RWPE1 (cell line): ENCODE results near the gene MRPL18.
"Not testable (repeated sequence)": the region's sequence is repeated elsewhere in the genome, so short reads cannot be mapped to it uniquely, and the experiment has no call there.

Source experiments
- CTCF ChIA-PET: fragments of 350-600 bp; sonication (Branson Sonifier 250); formaldehyde crosslinking; extraction: SDS; loops from one replicate; lab custom pipeline; 2021; lab: Yijun Ruan, JAX
- POLR2A ChIA-PET: fragments of 400-600 bp; formaldehyde crosslinking; extraction: SDS; loops from one replicate; lab custom pipeline; 2020; ENCODE audit warnings: antibody characterized with exemption; ENCODE audit not compliant: low non-redundant PET; lab: Yijun Ruan, JAX
- DNase-seq: peaks from one replicate; pipeline ENCODE4 v3.0.0; 2012; ENCODE audit warnings: low spot score
- H3K27ac ChIP-seq: fragments of 450-650 bp; 2 replicates; pipeline ENCODE4 v1.5.1; 2017
- TF ChIP-seq, protein P1 (sequence below): fragments of 450-650 bp; conservative IDR thresholded peaks from 2 replicates; pipeline ENCODE4 v1.5.1; 2017; ENCODE audit warnings: low read depth, mild to moderate bottlenecking

Gene MRPL18

DNA sequence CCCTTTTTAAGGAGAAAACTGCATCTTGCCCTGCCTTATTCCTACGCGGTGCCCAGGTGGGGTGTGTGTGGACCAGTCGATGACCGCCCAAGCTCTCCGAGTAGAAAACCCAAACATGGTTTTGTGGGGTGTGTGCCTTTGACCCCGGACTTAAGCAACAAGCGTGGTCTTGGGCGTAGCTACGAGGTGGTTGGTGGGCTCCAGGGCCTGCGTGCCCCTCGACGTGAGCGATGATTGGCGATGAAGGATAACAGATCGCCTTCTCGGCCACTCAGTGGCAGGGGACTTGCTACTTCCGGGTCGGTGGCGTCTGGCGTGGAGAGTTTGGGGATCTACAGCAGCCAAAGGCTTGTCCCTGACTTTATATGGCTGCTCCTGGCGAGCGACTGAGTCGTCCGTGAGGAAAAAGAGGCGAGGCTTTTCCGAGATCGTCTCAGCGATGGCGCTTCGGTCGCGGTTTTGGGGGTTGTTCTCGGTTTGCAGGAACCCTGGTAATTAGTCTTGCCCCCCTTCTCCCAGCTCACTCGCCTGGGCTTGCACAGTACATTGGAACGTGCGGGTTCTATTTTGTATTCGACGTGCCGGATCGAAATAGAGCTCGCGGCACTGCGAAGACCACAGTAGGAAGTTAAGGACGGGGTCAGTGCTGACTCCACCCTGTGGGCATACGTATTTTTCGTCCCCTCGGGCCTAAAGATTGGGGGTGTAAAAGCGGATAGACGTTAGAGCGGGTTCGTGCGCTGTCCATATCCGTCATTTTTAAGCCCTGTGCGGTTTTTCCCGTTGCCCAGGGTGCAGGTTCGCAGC lies at the start of gene MRPL18:
Gene MRPL18, plus strand, starts transcription at position 319 of the 807 bp plus-strand sequence. Its CDS starts 121 bp downstream, at position 440.
- TF ChIP-seq, protein P1, sequence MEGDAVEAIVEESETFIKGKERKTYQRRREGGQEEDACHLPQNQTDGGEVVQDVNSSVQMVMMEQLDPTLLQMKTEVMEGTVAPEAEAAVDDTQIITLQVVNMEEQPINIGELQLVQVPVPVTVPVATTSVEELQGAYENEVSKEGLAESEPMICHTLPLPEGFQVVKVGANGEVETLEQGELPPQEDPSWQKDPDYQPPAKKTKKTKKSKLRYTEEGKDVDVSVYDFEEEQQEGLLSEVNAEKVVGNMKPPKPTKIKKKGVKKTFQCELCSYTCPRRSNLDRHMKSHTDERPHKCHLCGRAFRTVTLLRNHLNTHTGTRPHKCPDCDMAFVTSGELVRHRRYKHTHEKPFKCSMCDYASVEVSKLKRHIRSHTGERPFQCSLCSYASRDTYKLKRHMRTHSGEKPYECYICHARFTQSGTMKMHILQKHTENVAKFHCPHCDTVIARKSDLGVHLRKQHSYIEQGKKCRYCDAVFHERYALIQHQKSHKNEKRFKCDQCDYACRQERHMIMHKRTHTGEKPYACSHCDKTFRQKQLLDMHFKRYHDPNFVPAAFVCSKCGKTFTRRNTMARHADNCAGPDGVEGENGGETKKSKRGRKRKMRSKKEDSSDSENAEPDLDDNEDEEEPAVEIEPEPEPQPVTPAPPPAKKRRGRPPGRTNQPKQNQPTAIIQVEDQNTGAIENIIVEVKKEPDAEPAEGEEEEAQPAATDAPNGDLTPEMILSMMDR: no peak
- CTCF ChIA-PET: no interaction called here
- DNase-seq: peak; percentile 97
- H3K27ac ChIP-seq: peak within 1 kb of the TSS; percentile 95
- POLR2A ChIA-PET: interaction anchor here (0.7 to 1.6 kb wide), 3 partner anchors 10 to 64 kb away, joined by 3 to 9 read pairs (median 8); partner anchors contain the start of genes PNLDC1 and WTAP

DNA sequence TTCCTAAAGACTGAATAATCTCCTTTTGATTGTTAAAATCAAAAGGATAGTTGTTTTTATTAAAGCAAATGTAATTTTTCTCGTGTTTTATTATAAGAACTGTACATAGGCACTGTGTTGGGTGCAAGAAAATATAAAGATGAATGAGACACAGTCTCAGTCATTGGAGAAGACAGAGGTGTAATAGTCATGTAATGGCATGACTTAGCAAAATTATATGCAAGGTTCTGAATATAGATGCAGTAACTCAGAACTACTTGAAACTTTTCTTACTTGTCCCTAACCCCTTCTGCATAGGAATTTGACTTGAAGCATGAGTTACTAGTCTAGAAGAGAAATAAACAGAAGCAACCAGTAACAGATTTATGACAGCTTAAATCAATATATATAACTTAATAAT lies 48.1 kb upstream of the MRPL18 start:
- ChIA-PET CTCF (no interaction called here), POLR2A (interaction anchor here (1.1 kb wide), 1 partner anchor 20 kb away, joined by 3 read pairs; the partner anchor contains the start of gene ACAT2)
- H3K27ac ChIP-seq: no peak overlapping the region
- no peak for DNase-seq
- TF ChIP-seq, protein P1: no peak

DNA sequence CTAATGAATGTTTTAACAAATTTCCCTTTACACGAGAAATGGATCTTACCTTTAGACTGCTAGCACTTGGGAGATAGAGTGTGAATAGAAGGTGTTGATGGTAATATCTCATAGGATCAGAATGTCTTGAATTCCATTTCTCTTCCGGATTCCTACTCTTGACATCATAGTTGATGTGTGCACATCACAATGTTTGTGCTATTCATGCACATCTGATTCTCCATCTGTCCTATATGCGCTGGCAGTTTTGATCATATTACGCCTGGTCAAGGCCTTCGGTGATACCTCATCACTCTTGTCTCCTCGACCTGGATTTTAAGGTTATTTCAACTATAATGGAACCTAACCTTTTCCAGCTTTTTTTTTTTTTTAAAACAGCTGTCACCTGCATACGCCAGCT lies 45.2 kb upstream of the MRPL18 start:
- ChIA-PET CTCF (no interaction called here), POLR2A (interaction anchor here (0.6 kb wide), 1 partner anchor 61 kb away, joined by 7 read pairs; no protein-coding TSS in a partner anchor)
- TF ChIP-seq, protein P1: no peak
- DNase-seq: no peak
- H3K27ac ChIP-seq: no peak overlapping the region

DNA sequence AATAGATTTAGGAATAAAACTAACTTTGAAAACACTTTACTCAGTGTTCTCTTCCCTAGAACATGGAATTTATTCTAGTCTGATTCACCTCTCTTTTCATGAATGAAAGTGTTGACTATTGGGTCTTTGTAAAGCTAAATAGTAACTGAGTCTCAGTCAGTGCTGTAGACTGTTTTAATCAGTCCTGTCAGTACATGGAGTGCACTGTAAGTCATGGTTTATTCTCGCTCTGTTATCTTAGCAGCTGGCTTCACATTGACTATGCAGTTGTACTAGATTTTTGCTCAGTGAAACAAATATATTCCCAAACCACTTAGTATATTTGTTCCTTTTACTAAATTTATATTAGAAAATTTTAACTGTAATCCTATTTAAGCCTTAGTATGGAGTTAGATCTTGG lies 43.5 kb upstream of the MRPL18 start:
- CTCF ChIA-PET: no interaction called here
- POLR2A ChIA-PET: no interaction called here
- H3K27ac ChIP-seq: no peak overlapping the region
- TF ChIP-seq, protein P1: no peak
- DNase-seq: no peak

DNA sequence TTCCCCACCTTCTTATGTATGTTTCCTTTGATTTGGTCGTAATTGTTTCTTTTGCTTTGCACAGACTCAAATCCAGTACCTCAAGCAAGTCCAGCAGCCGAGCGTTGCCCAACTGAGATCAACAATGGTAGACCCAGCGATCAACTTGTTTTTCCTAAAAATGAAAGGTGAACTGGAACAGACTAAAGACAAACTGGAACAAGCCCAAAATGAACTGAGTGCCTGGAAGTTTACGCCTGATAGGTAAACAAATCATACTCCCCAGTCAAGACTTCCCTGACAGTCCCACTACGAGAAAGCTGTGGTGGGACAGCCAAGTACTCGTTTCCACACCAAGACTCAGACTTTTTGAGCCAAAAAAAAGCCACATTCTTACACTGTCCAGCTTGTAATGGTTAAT lies 42.1 kb upstream of the MRPL18 start:
- POLR2A ChIA-PET, H3K27ac ChIP-seq: not testable (repeated sequence)
- CTCF ChIA-PET: interaction anchor here (0.6 kb wide), 1 partner anchor 128 kb away, joined by 5 read pairs; no protein-coding TSS in a partner anchor

DNA sequence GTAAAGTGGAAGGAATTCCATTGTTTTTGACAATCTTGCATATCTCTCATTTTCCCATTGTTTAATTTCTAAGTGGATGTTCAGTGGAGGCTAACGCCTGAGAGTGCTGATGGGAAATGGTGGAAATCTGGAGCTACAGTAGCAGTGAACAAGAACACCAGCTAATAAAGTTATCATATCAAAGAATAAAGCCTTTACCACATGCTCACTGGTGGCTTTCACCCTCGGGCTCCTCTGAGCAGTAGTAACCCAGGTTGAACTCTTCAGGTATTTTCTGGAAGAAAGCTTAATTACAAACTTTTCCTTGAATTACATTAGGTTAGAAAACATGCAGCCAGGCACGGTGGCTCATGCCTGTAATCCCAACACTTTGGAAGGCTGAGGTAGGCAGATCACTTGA lies 38.8 kb upstream of the MRPL18 start:
- ChIA-PET CTCF (no interaction called here), POLR2A (no interaction called here)
- H3K27ac ChIP-seq: no peak overlapping the region
- DNase-seq: no peak
- TF ChIP-seq, protein P1: no peak

More for the DNA sequence above, 42.1 kb upstream of the MRPL18 start:
- DNase-seq: not testable (repeated sequence)
